ENCODE results near the gene CAMTA1. TPM values are rescaled to one million over a fixed set of nuclear protein-coding genes. Genes with fewer than 3 reads are reported as not detected.

The CAMTA1 gene
- total RNA-seq, 1 experiment from 2014 or later = 69.0 TPM

DNA sequence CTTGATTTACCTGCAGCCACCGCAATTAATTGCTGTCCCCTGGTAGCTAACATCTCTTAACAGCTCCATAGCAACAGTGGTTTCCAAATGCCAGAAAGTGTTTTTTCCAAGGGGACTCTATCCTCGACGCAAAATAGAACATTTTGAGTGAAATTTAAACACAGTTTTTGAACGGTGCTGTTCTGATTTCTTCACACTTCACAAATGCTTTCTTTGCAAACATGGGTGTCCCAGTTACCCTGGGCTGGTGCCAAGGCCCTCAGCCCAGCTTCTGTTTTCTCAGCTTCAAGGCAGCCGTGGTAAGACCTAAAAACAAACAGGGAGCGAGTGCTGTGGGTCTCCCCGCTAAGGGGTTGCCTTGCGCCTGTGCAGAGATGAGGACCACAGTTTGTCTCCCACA, 838.6 kb downstream of the CAMTA1 start:
- no peak for DNase-seq (ENCODE audit: low read depth)

DNA sequence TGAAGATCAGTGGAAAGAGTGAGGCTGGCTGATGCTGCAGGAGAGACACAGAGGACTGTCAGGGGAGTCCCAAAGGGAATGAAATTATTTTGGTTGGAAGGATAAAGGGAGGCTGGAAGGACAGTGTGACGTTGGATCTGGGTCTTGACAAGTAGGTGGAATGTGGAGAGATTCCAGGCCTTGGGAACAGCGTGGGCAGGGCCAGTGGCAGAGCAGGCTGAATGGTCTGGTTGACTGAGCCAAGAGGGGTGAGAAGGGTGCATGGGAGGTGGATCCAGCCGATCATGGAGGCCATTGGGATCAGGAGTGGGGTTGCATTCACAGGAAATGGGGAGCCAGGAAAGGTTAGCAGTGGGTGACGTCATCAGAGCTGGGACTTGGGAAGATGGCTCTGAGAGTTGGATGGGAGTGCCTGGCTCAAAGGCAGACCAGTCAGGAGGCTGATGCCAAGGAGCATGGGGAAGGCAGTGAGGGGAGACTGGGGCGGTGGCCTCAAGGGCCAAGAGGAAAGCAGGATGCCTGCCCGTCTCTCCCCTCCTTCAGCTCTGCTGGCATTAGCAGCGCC, 839.6 kb downstream of the CAMTA1 start:
- no peak for DNase-seq (ENCODE audit: low read depth)

- no peak for DNase-seq (ENCODE audit: low read depth)
Observed at GRCh38 chr1:7625401-7625800, 840.1 kb downstream of the CAMTA1 start.

GRCh38 chr1:7628273-7628672, 843.0 kb downstream of the CAMTA1 start:
- DNase-seq (ENCODE audit: low read depth) = no peak

DNA sequence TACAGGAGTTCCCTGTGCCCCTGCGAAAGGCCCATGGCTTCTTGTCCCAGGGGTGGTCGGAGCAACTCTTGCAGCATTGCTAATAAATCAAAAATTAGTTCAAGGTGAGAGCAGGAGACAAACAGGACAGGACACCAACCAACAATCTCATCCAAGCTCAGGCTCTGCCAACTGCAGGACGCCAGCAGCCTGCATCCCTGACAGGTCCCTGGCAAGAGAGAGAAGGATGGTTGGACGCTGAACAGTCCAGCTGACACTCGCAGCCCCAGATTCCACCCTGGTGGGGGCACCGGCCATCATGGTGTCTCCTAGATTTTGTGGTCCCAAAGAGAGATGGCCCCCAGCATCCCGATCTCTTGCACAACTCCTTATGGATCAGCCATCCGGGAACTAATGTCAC, 843.8 kb downstream of the CAMTA1 start:
- DNase-seq (ENCODE audit: low read depth) = no peak

GRCh38 chr1:7629465-7630195, 844.4 kb downstream of the CAMTA1 start:
- no peak for DNase-seq (ENCODE audit: low read depth)

- no peak for DNase-seq (ENCODE audit: low read depth)
Observed at GRCh38 chr1:7630378-7630777, 845.1 kb downstream of the CAMTA1 start.

- no peak for DNase-seq (ENCODE audit: low read depth)
Observed at GRCh38 chr1:7632176-7632575, 846.9 kb downstream of the CAMTA1 start.

- no peak for DNase-seq (ENCODE audit: low read depth)
Observed at GRCh38 chr1:7632681-7633080, 847.4 kb downstream of the CAMTA1 start.

DNA sequence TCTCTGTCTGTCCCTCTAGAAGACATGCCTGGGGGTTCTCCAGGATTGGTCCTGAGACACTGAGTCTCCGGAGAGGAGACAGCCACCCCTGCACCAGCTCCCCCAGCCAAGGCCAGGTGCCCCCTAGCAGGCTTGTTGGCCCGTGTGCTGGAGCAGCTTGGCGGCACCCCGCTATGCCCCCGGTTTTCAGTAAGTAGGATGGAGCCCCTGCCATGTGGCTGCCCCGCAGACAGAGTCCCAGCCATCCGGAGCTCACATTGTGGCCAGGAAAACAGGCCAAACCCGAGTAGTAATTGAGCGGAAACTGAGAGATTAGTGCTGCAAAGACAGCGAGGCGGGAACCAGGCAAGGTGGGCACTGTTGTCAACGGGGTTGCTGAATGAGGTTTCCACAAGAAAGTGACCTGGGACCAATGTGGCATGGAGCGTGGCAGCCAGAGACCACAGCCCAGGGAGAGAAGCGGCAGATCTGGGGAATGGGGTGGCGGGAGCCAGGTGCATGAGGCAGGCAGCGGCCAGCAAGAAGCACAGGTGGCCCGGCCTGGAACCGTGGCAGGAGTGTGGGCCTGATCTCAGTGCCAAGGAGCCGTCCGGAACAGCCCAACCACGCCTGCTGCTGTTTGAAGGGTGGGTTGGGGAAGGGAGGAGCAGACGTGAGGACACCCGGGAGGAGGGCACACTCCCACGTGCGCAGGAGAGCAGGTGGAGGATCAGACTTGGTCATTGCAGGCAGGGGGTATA, 848.4 kb downstream of the CAMTA1 start:
- no peak for DNase-seq (ENCODE audit: low read depth)

DNA sequence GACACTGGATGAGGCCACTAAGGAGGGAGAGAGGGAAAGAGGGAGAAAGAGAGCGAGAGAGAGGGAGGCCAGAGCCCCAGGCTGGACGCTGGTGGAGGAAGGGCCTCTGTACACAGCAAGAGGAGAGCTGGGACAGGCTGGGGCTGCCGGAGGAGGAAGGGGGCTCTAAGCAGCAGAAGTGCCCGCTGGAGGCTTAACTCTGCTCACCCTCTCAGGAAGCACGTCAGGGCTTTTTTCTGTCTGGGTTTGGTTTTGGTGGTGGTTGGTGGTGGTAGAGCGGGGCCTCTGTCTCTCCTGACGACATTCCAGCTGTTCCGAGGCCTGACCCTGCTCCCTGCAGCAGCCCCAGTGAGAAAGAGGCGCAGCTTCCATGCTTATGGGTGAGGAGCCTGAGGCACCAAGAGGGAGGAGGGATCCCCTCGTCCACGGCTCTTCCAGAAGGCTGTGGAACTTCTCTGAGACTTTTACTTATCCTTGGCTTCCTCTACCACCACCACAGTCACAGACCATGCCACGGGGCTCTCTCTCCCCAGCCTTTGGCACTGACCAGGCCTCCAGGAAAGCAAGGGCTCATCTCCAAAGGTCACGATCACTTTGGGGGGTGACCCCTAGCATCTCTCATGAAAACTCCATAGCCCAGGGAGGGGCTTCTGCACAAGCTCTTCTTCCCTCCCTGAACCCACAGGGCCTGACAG, 849.4 kb downstream of the CAMTA1 start:
- DNase-seq (ENCODE audit: low read depth) = no peak

- DNase-seq (ENCODE audit: low read depth) = no peak
Observed at GRCh38 chr1:7636795-7637526, 851.7 kb downstream of the CAMTA1 start.

DNA sequence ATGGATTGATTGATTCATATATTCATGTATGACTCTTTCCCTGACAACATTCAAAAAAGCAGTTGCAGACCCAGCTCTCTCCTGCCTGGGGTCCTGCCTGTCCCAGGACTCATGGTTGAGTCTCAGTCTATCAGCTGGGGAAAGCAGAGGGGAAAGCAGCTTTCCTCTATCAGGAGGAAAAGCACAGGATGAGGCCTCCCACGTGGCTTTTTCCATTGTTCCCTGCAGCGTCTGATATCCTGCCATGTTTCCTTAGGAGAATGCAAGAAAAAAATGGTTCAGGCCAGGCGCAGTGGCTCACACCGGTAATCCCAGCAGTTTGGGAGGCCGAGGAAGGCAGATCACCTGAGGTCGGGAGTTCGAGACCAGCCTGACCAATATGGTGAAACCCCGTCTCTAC, 852.8 kb downstream of the CAMTA1 start:
- DNase-seq (ENCODE audit: low read depth) = no peak

GRCh38 chr1:7639435-7640131, 854.3 kb downstream of the CAMTA1 start:
- no peak for DNase-seq (ENCODE audit: low read depth)

- no peak for DNase-seq (ENCODE audit: low read depth)
Observed at GRCh38 chr1:7640350-7640749, 855.1 kb downstream of the CAMTA1 start.

- DNase-seq (ENCODE audit: low read depth) = no peak
Observed at GRCh38 chr1:7640920-7641585, 855.8 kb downstream of the CAMTA1 start.

GRCh38 chr1:7641587-7642417, 856.5 kb downstream of the CAMTA1 start:
- no peak for DNase-seq (ENCODE audit: low read depth)

- no peak for DNase-seq (ENCODE audit: low read depth)
Observed at GRCh38 chr1:7642418-7642704, 857.1 kb downstream of the CAMTA1 start.

- DNase-seq (ENCODE audit: low read depth) = no peak
Observed at GRCh38 chr1:7642781-7643529, 857.7 kb downstream of the CAMTA1 start.

All from LHCN-M2 (cell line).